K562 (cell line): Measurements from ENCODE around the gene CRADD. TPM values are rescaled to one million over a fixed set of nuclear protein-coding genes. Genes with fewer than 3 reads are reported as not detected.

Experiments used
- BCL6 ChIP-seq: fragments of 250-450 bp; sonication (Bioruptor Pico); IDR thresholded peaks from 2 replicates; pipeline ENCODE4 v1.4.0; 2020
- C11orf30 ChIP-seq: fragments of 450-650 bp; IDR thresholded peaks from 2 replicates; pipeline ENCODE4 v1.6.1; 2016; ENCODE audit warnings: low read depth, mild to moderate bottlenecking
- CREBBP ChIP-seq: IDR thresholded peaks from one replicate; pipeline ENCODE4 v1.6.1; 2012; ENCODE audit warnings: low read depth, mild to moderate bottlenecking, control low read depth, inconsistent platforms, low read length
- ESRRB ChIP-seq: fragments of 250-450 bp; sonication (Bioruptor Pico); IDR thresholded peaks from 2 replicates; pipeline ENCODE4 v1.5.0; 2020; ENCODE audit warnings: mild to moderate bottlenecking, moderate library complexity, borderline replicate concordance
- FIP1L1 ChIP-seq: fragments of 200-400 bp; formaldehyde crosslinking; IDR thresholded peaks from 2 replicates; pipeline ENCODE4 v1.6.1; 2018; ENCODE audit warnings: mild to moderate bottlenecking, low read depth, low read length; ENCODE audit not compliant: poor library complexity, severe bottlenecking
- HDGF ChIP-seq: fragments of 450-650 bp; IDR thresholded peaks from 2 replicates; pipeline ENCODE4 v1.6.1; 2016
- HMG20B ChIP-seq: fragments of 250-450 bp; sonication (Bioruptor Pico); IDR thresholded peaks from 2 replicates; pipeline ENCODE4 v1.5.0; 2021; ENCODE audit warnings: mild to moderate bottlenecking
- HNRNPUL1 ChIP-seq: fragments of 200-400 bp; formaldehyde crosslinking; IDR thresholded peaks from 2 replicates; pipeline ENCODE4 v1.6.1; 2017; ENCODE audit warnings: low read length
- HOXB6 ChIP-seq: fragments of 250-450 bp; sonication (Bioruptor Pico); IDR thresholded peaks from 2 replicates; pipeline ENCODE4 v1.5.1; 2022; ENCODE audit warnings: mild to moderate bottlenecking, borderline replicate concordance
- HSF4 ChIP-seq: fragments of 250-450 bp; sonication (Bioruptor Pico); IDR thresholded peaks from 2 replicates; pipeline ENCODE4 v2.1.2; 2022; ENCODE audit warnings: mild to moderate bottlenecking, moderate library complexity, borderline replicate concordance
- KDM1A ChIP-seq, 2 experiments: fragments of 450-650 bp; IDR thresholded peaks; 2 replicates each; pipeline ENCODE4 v1.6.1; 2016; ENCODE audit warnings: mild to moderate bottlenecking in 2 of 2
- MYBL2 ChIP-seq, 2 experiments: fragments of 450-650 bp in 1 of 2; sonication (generic) in 1 of 2; formaldehyde crosslinking in 1 of 2; IDR thresholded peaks; 2 replicates each; pipeline versions ENCODE4 v1.6.1 to v1.8.1; 2017 to 2022; ENCODE audit warnings: borderline replicate concordance in 1 of 2, inconsistent platforms in 1 of 2, low read depth in 1 of 2, mild to moderate bottlenecking in 1 of 2, missing genetic modification reagents in 1 of 2, moderate library complexity in 1 of 2
- NCOA4 ChIP-seq: fragments of 450-650 bp; IDR thresholded peaks from 2 replicates; pipeline ENCODE4 v1.6.1; 2018; ENCODE audit warnings: mild to moderate bottlenecking; ENCODE audit not compliant: partially characterized antibody
- NFIC ChIP-seq: fragments of 450-650 bp; IDR thresholded peaks from 2 replicates; pipeline ENCODE4 v1.6.1; 2017; ENCODE audit warnings: mild to moderate bottlenecking, inconsistent platforms
- PHB ChIP-seq: fragments of 250-450 bp; sonication (Bioruptor Pico); IDR thresholded peaks from 2 replicates; pipeline ENCODE4 v1.5.0; 2021
- POLR2H ChIP-seq: IDR thresholded peaks from 2 replicates; pipeline ENCODE4 v1.6.1; 2016; ENCODE audit warnings: missing genetic modification characterization, low read depth, mild to moderate bottlenecking, control low read depth, missing compliant biosample characterization, moderate library complexity
- PTRF ChIP-seq: fragments of 450-650 bp; IDR thresholded peaks from 2 replicates; pipeline ENCODE4 v1.6.1; 2016; ENCODE audit warnings: mild to moderate bottlenecking, missing genetic modification characterization, missing compliant biosample characterization
- RBFOX2 ChIP-seq: fragments of 200-400 bp; formaldehyde crosslinking; IDR thresholded peaks from 2 replicates; pipeline ENCODE4 v1.6.1; 2017; ENCODE audit warnings: low read depth, mild to moderate bottlenecking, low read length, moderate library complexity
- RBM14 ChIP-seq: fragments of 200-400 bp; formaldehyde crosslinking; IDR thresholded peaks from 2 replicates; pipeline ENCODE4 v1.6.1; 2018; ENCODE audit warnings: low read depth, mild to moderate bottlenecking, low read length, moderate library complexity, borderline replicate concordance; ENCODE audit not compliant: insufficient read depth
- SIX5 ChIP-seq, 2 experiments: IDR thresholded peaks; 2 replicates each; pipeline ENCODE4 v1.6.1; 2011; ENCODE audit warnings: low read length in 2 of 2, borderline replicate concordance in 1 of 2, low read depth in 1 of 2, mild to moderate bottlenecking in 1 of 2, moderate library complexity in 1 of 2; ENCODE audit not compliant: insufficient read depth in 1 of 2
- SMARCA5 ChIP-seq: fragments of 450-650 bp; IDR thresholded peaks from 2 replicates; pipeline ENCODE4 v1.6.1; 2016
- SRSF7 ChIP-seq: fragments of 200-400 bp; formaldehyde crosslinking; optimal IDR thresholded peaks from 2 replicates; pipeline ENCODE3; 2017; ENCODE audit warnings: mild to moderate bottlenecking, low read depth, low read length
- STAT5A ChIP-seq: IDR thresholded peaks from 2 replicates; pipeline ENCODE4 v1.6.1; 2012; ENCODE audit warnings: low read length, inconsistent platforms, borderline replicate concordance
- TBL1XR1 ChIP-seq, 2 experiments: IDR thresholded peaks; 2 replicates each; pipeline ENCODE4 v1.6.1; 2012; ENCODE audit warnings: improper control_type of control experiment in 2 of 2, low read length in 2 of 2, mild to moderate bottlenecking in 1 of 2
- TEAD4 ChIP-seq, 2 experiments: sonication (generic) in 1 of 2; formaldehyde crosslinking in 1 of 2; IDR thresholded peaks; 2 replicates each; pipeline versions ENCODE4 v1.6.1 to v1.8.0; 2012 to 2022; ENCODE audit warnings: borderline replicate concordance in 1 of 2, inconsistent platforms in 1 of 2, low read length in 1 of 2, mild to moderate bottlenecking in 1 of 2, missing genetic modification reagents in 1 of 2
- ZFP30 ChIP-seq: fragments of 250-450 bp; sonication (Bioruptor Pico); IDR thresholded peaks from 2 replicates; pipeline ENCODE4 v1.8.0; 2022; ENCODE audit warnings: moderate library complexity, mild to moderate bottlenecking, inconsistent platforms, borderline replicate concordance
- ZFPM2 ChIP-seq: fragments of 250-450 bp; sonication (Bioruptor Pico); IDR thresholded peaks from 2 replicates; pipeline ENCODE4 v1.5.1; 2022; ENCODE audit warnings: mild to moderate bottlenecking
- ZNF140 ChIP-seq: fragments of 250-450 bp; sonication (Bioruptor Pico); IDR thresholded peaks from 2 replicates; pipeline ENCODE4 v1.8.0; 2021; ENCODE audit warnings: moderate library complexity, mild to moderate bottlenecking, inconsistent platforms
- ZNF165 ChIP-seq: fragments of 250-450 bp; sonication (Bioruptor Pico); IDR thresholded peaks from 2 replicates; pipeline ENCODE4 v1.4.0; 2020; ENCODE audit warnings: borderline replicate concordance
- ZNF224 ChIP-seq: sonication (generic); formaldehyde crosslinking; IDR thresholded peaks from 2 replicates; pipeline ENCODE4 v1.8.0; 2022; ENCODE audit warnings: mild to moderate bottlenecking, missing genetic modification reagents
- ZNF316 ChIP-seq: fragments of 450-650 bp; IDR thresholded peaks from 2 replicates; pipeline ENCODE4 v1.6.1; 2016
- ZNF77 ChIP-seq: fragments of 250-450 bp; sonication (Bioruptor Pico); IDR thresholded peaks from 2 replicates; pipeline ENCODE4 v1.5.0; 2020
- polyA plus RNA-seq, 8 experiments: library from polyadenylated mRNA; depleted of rRNA in 4 of 8; stranded (reverse) in 5 of 8; unstranded in 3 of 8; fragments of >200 nt; fragmentation: Nextera tagmentation in 2 of 8; fragmentation: Illumina TruSeq in 1 of 8; extraction: Ambion mirVana in 2 of 8; extraction: Trizol in 1 of 8; gene quantifications; 2 replicates each; pipeline versions ENCODE4 v1.2.1 to v1.2.3, GENCODE V29; 2011 to 2014; ENCODE audit warnings: inconsistent platforms in 1 of 8, missing spikeins in 1 of 8
- total RNA-seq, 7 experiments: library from RNA; depleted of rRNA in 6 of 7; stranded (reverse); fragments of >200 nt in 6 of 7; fragmentation: Illumina TruSeq in 2 of 7; extraction: Trizol in 2 of 7; gene quantifications; 2 replicates each; pipeline versions ENCODE4 v1.2.1 to v1.2.3, GENCODE V29; 2011 to 2021; ENCODE audit warnings: low replicate concordance in 1 of 7
- TF ChIP-seq, protein P1 (sequence below): fragments of 450-650 bp; formaldehyde crosslinking; IDR thresholded peaks from 2 replicates; pipeline ENCODE4 v1.4.0; 2020; ENCODE audit warnings: mild to moderate bottlenecking, moderate library complexity

Gene CRADD
- total and polyA plus RNA-seq, 9 of the 15 experiments (the other 6 are each of a cell fraction or from before 2014, with no cell fraction given), result 20.5 to 41.1 (median 25.9) TPM

DNA sequence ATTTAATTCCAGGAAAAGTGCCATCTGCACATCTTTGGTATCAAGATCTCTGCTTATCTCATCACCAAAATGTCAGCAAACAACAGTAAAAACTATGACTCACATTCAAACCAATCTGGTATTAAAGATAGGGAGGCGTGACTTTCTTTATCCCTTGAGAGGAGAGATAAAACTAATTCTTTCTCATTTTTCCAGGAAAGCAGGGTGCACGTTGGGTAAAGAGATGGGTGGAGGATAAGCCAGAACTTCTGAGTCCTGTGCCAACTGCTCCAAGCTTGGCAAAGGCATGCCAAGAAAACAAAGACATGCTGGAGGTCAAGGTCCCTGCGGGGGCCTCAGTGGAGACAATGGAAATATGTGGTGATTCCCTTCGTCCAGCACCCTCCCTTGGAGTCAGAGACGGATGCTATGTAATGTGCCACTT, 245.4 kb downstream of the CRADD start (continued):
- TF ChIP-seq NCOA4 (no peak), RBM14 (no peak), C11orf30 (no peak), FIP1L1 (no peak), POLR2H (tag) (no peak), TBL1XR1 (IDR thresholded peaks at IDR 0.05; ENCODE audit: low read length in 2 of 2) (peak in 1 of 2 experiments; percentile 81; a peak in 2 of 4 replicates), PHB (CRISPR knock-in tag) (no peak), KDM1A (IDR thresholded peaks at IDR 0.05) (no peak), STAT5A (peak; percentile 85), ZFPM2 (no peak; the same call in 1 of the 2 replicates), HMG20B (CRISPR knock-in tag) (no peak), SRSF7 (no peak), ZNF77 (CRISPR knock-in tag) (no peak), SMARCA5 (no peak), ZNF316 (no peak), ZNF140 (CRISPR knock-in tag) (no peak), HDGF (no peak), NFIC (0 out of 2 replicates have a peak, but pooled peaks have one; percentile 13), CREBBP (no peak), ESRRB (CRISPR knock-in tag) (no peak), PTRF (tag) (no peak), ZNF165 (peak; percentile 54; the same call in 1 of the 2 replicates), SIX5 (IDR thresholded peaks at IDR 0.05; ENCODE audit: borderline replicate concordance in 1 of 2, insufficient read depth in 1 of 2, low read depth in 1 of 2, low read length in 2 of 2) (no peak), ZFP30 (CRISPR knock-in tag) (no peak), BCL6 (CRISPR knock-in tag) (peak; percentile 78; the same call in 1 of the 2 replicates), HNRNPUL1 (no peak), ZNF224 (no peak), MYBL2 (IDR thresholded peaks at IDR 0.05; ENCODE audit: low read depth) (no peak), MYBL2 (CRISPR knock-in tag; IDR thresholded peaks at IDR 0.05; ENCODE audit: borderline replicate concordance) (no peak), HSF4 (no peak), HOXB6 (CRISPR knock-in tag) (no peak), RBFOX2 (no peak), TEAD4 (IDR thresholded peaks at IDR 0.05; ENCODE audit: low read length) (peak; percentile 96), TEAD4 (CRISPR knock-in tag; IDR thresholded peaks at IDR 0.05; ENCODE audit: borderline replicate concordance) (no peak)
- TF ChIP-seq, protein P1, sequence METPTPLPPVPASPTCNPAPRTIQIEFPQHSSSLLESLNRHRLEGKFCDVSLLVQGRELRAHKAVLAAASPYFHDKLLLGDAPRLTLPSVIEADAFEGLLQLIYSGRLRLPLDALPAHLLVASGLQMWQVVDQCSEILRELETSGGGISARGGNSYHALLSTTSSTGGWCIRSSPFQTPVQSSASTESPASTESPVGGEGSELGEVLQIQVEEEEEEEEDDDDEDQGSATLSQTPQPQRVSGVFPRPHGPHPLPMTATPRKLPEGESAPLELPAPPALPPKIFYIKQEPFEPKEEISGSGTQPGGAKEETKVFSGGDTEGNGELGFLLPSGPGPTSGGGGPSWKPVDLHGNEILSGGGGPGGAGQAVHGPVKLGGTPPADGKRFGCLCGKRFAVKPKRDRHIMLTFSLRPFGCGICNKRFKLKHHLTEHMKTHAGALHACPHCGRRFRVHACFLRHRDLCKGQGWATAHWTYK (CRISPR knock-in tag), result peak; percentile 71; the same call in 1 of the 2 replicates
